ENCODE measurements around the gene CNTN4. TPM values are rescaled to one million over a fixed set of nuclear protein-coding genes. Genes with fewer than 3 reads are reported as not detected.

CNTN4 gene
- total and polyA plus RNA-seq, 2 of the 8 experiments (the other 6 are each of a cell fraction or from before 2014, with no cell fraction given), result 0.41 to 2.2 TPM

- no peaks in the 10 kb centered on the region for H3K27me3 ChIP-seq (replicated peaks in 1 of 4; ENCODE audit: control insufficient read depth in 3 of 4, extremely low read depth in 1 of 4, insufficient read depth in 3 of 4, low read length in 3 of 4)
- H4K20me1 ChIP-seq (replicated peaks in 1 of 2; ENCODE audit: control insufficient read depth in 1 of 2, insufficient read depth in 2 of 2, low read length in 2 of 2), result no peaks in the 10 kb centered on the region
- no peak overlapping the region for H2BK12ac ChIP-seq (ENCODE audit: low read depth, low read length)
- FAIRE-seq (no peak), DNase-seq (ENCODE audit: low read depth in 1 of 2, low spot score in 2 of 2) (no peak)
- TF ChIP-seq ATF3 (IDR thresholded peaks at IDR 0.05; ENCODE audit: insufficient read depth, low read depth, low read length) (no peak), GTF2F1 (IDR thresholded peaks at IDR 0.05; ENCODE audit: borderline replicate concordance, low read depth, low read length) (no peak), KDM5A (IDR thresholded peaks at IDR 0.05; ENCODE audit: low read length) (no peak), SUZ12 (IDR thresholded peaks at IDR 0.05; ENCODE audit: low read length) (no peak), NANOG (IDR thresholded peaks at IDR 0.05; ENCODE audit: insufficient read depth, low read depth, low read length, poor library complexity, severe bottlenecking) (no peak), TCF12 (IDR thresholded peaks at IDR 0.05; ENCODE audit: low read depth, low read length) (no peak)
- H2BK20ac ChIP-seq (ENCODE audit: low read length), result no peak overlapping the region
- WGBS, 2 experiments (ENCODE audit: extremely low coverage in 1 of 2, insufficient coverage in 1 of 2, insufficient read length in 1 of 2, insufficient replicate concordance in 2 of 2, low coverage in 1 of 2, low lambda C conversion rate in 2 of 2, missing lambda C conversion rate in 1 of 2), result 90% methylated on average over 7 of the region's 7 CpGs; no CpG with 5 or more reads in 1 of the 2 experiments
- no peak overlapping the region for H2BK15ac ChIP-seq (ENCODE audit: low read length)
- H3K4me2 ChIP-seq (ENCODE audit: insufficient read depth in 1 of 2, low read depth in 2 of 2, low read length in 2 of 2), result no peak overlapping the region
- no peak overlapping the region for H4K5ac ChIP-seq (ENCODE audit: insufficient read length, low read depth, low read length)
- no peaks in the 10 kb centered on the region for H3K79me2 ChIP-seq (ENCODE audit: control insufficient read depth in 1 of 2, insufficient read depth in 2 of 2, low read length in 2 of 2)
- H4K91ac ChIP-seq (replicated peaks; ENCODE audit: insufficient read length, low read length), result no peak overlapping the region
- H3K9ac ChIP-seq (replicated peaks in 1 of 4; ENCODE audit: extremely low read depth in 1 of 4, low read depth in 3 of 4, low read length in 3 of 4), result no peak overlapping the region
- H3K4me3 ChIP-seq (ENCODE audit: extremely low read depth in 1 of 4, insufficient read depth in 2 of 4, low read depth in 3 of 4, low read length in 4 of 4), result no peak overlapping the region
- H2BK5ac ChIP-seq (ENCODE audit: low read depth, low read length), result no peak overlapping the region
- H3K36me3 ChIP-seq (ENCODE audit: control insufficient read depth in 2 of 4, insufficient read depth in 4 of 4, low read length in 3 of 4), result no peaks in the 10 kb centered on the region
- H3K27ac ChIP-seq (ENCODE audit: low read depth, low read length), result no peak overlapping the region
- H3K79me1 ChIP-seq (ENCODE audit: low read depth, low read length), result no peaks in the 10 kb centered on the region
- no peak overlapping the region for H2AFZ ChIP-seq (ENCODE audit: low read length)
- no peak overlapping the region for H2BK120ac ChIP-seq (replicated peaks; ENCODE audit: low read depth, low read length)
- H3K18ac ChIP-seq (ENCODE audit: extremely low read depth, low read length), result no peak overlapping the region
- ChIA-PET CTCF (ENCODE audit: partially characterized antibody) (interaction anchor here (1.6 kb wide), 1 partner anchor 12 kb away, joined by 3 read pairs; no protein-coding TSS in a partner anchor), POLR2A (ENCODE audit: partially characterized antibody) (no interaction called here)
- no peak overlapping the region for H2AK5ac ChIP-seq (ENCODE audit: low read depth, low read length)
- H3K56ac ChIP-seq (replicated peaks; ENCODE audit: insufficient read length, low read depth, low read length), result no peak overlapping the region
- no peaks in the 10 kb centered on the region for H3K4me1 ChIP-seq (replicated peaks in 1 of 4; ENCODE audit: control insufficient read depth in 3 of 4, insufficient read depth in 4 of 4, low read length in 3 of 4)
- no peaks in the 10 kb centered on the region for H3K23me2 ChIP-seq (ENCODE audit: low read depth, low read length)
- no peak overlapping the region for H3K4ac ChIP-seq (replicated peaks; ENCODE audit: insufficient read length, low read depth, low read length)
- no peak overlapping the region for H3K14ac ChIP-seq (ENCODE audit: insufficient read length)
- H3K23ac ChIP-seq (ENCODE audit: insufficient read length), result no peak overlapping the region
- H3K9me3 ChIP-seq (ENCODE audit: insufficient read depth in 2 of 2, low read depth in 1 of 2, low read length in 1 of 2), result no peaks in the 10 kb centered on the region
- H4K8ac ChIP-seq (ENCODE audit: extremely low read depth, insufficient read depth, low read length), result no peak overlapping the region
Measured at GRCh38 chr3:2568929-2569328, 470.3 kb downstream of the CNTN4 start.
